BLaER1 (cell line): ENCODE measurements around the gene PPP1R14B.

ENCODE experiments used
- H3K27ac ChIP-seq: shearing (Covaris generic); formaldehyde crosslinking; 2 replicates; pipeline ENCODE4 v1.8.1; 2022
- H3K27me3 ChIP-seq: shearing (Covaris generic); formaldehyde crosslinking; 2 replicates; pipeline ENCODE4 v1.8.1; 2022
- H3K36me3 ChIP-seq: shearing (Covaris generic); formaldehyde crosslinking; 2 replicates; pipeline ENCODE4 v1.8.1; 2022
- H3K4me1 ChIP-seq: shearing (Covaris generic); formaldehyde crosslinking; 2 replicates; pipeline ENCODE4 v1.8.1; 2022
- H3K4me2 ChIP-seq: shearing (Covaris generic); formaldehyde crosslinking; 2 replicates; pipeline ENCODE4 v1.8.1; 2022
- H3K4me3 ChIP-seq: shearing (Covaris generic); formaldehyde crosslinking; 2 replicates; pipeline ENCODE4 v1.8.1; 2022
- H3K9ac ChIP-seq: shearing (Covaris generic); formaldehyde crosslinking; 2 replicates; pipeline ENCODE4 v1.8.1; 2022
- H3K9me3 ChIP-seq: shearing (Covaris generic); formaldehyde crosslinking; 2 replicates; pipeline ENCODE4 v1.8.1; 2022
- H4K20me1 ChIP-seq: shearing (Covaris generic); formaldehyde crosslinking; 2 replicates; pipeline ENCODE4 v1.8.1; 2022
- Cebpa-rat ChIP-seq: shearing (Covaris generic); IDR thresholded peaks from 2 replicates; pipeline ENCODE4 v1.8.1; 2022

Gene PPP1R14B

GRCh38 chr11:64239662-64240434 lies 6.9 kb downstream of the PPP1R14B start:
- peaks cover 52% of the 10 kb centered on the region for H3K36me3 ChIP-seq
- peak overlapping the region; percentile 97 for H3K9ac ChIP-seq
- peaks cover 83% of the 10 kb centered on the region for H3K4me1 ChIP-seq
- peaks cover 45% of the 10 kb centered on the region for H4K20me1 ChIP-seq
- peak overlapping the region; percentile 97 for H3K4me3 ChIP-seq
- TF ChIP-seq Cebpa-rat, result no peak
- H3K4me2 ChIP-seq, result peak overlapping the region; percentile 98
- H3K9me3 ChIP-seq, result no peaks in the 10 kb centered on the region
- peak overlapping the region; percentile 93 for H3K27ac ChIP-seq
- H3K27me3 ChIP-seq, result no peaks in the 10 kb centered on the region

- H3K27ac ChIP-seq, result 0 out of 2 replicates have a peak overlapping the region, but pooled peaks have one; percentile 41
These were observed 7.7 kb downstream of the PPP1R14B start for GRCh38 chr11:64238999-64239398.

GRCh38 chr11:64238076-64238475 lies 8.7 kb downstream of the PPP1R14B start:
- Histone ChIP-seq H3K4me3 (no peak overlapping the region), H3K27ac (peak overlapping the region; percentile 41; the same call in 1 of the 2 replicates), H3K4me2 (peak overlapping the region; percentile 6; the same call in 1 of the 2 replicates)

More at GRCh38 chr11:64238999-64239398, 7.7 kb downstream of the PPP1R14B start:
- Histone ChIP-seq H3K9me3 (no peaks in the 10 kb centered on the region), H3K9ac (peak overlapping the region; percentile 16; the same call in 1 of the 2 replicates), H3K4me2 (0 out of 2 replicates have a peak overlapping the region, but pooled peaks have one; percentile 6), H4K20me1 (peaks cover 37% of the 10 kb centered on the region), H3K4me1 (peaks cover 75% of the 10 kb centered on the region), H3K4me3 (no peak overlapping the region), H3K27me3 (no peaks in the 10 kb centered on the region), H3K36me3 (peaks cover 44% of the 10 kb centered on the region)
- no peak for TF ChIP-seq Cebpa-rat

GRCh38 chr11:64237484-64237951 lies 9.2 kb downstream of the PPP1R14B start:
- Histone ChIP-seq H3K4me1 (peaks cover 75% of the 10 kb centered on the region), H3K4me2 (peak overlapping the region; percentile 6; the same call in 1 of the 2 replicates)

More at GRCh38 chr11:64238076-64238475, 8.7 kb downstream of the PPP1R14B start:
- peak overlapping the region; percentile 50 for H3K9ac ChIP-seq
- no peak for TF ChIP-seq Cebpa-rat
- H3K4me1 ChIP-seq, result peaks cover 75% of the 10 kb centered on the region
- no peaks in the 10 kb centered on the region for H3K27me3 ChIP-seq
- peaks cover 34% of the 10 kb centered on the region for H3K36me3 ChIP-seq
- no peaks in the 10 kb centered on the region for H3K9me3 ChIP-seq
- H4K20me1 ChIP-seq, result peaks cover 28% of the 10 kb centered on the region

GRCh38 chr11:64235437-64236161 lies 11.1 kb downstream of the PPP1R14B start:
- Histone ChIP-seq H4K20me1 (peaks cover 12% of the 10 kb centered on the region), H3K9ac (peak overlapping the region; percentile 76), H3K27me3 (no peaks in the 10 kb centered on the region), H3K4me2 (peak overlapping the region; percentile 95), H3K27ac (no peak overlapping the region), H3K9me3 (no peaks in the 10 kb centered on the region), H3K4me3 (peak overlapping the region; percentile 77), H3K4me1 (peaks cover 87% of the 10 kb centered on the region), H3K36me3 (peaks cover 32% of the 10 kb centered on the region)
- TF ChIP-seq Cebpa-rat, result no peak

More at GRCh38 chr11:64237484-64237951, 9.2 kb downstream of the PPP1R14B start:
- Histone ChIP-seq H3K9ac (0 out of 2 replicates have a peak overlapping the region, but pooled peaks have one; percentile 50), H3K4me3 (no peak overlapping the region), H3K36me3 (peaks cover 32% of the 10 kb centered on the region), H4K20me1 (peaks cover 22% of the 10 kb centered on the region), H3K27ac (peak overlapping the region; percentile 22; the same call in 1 of the 2 replicates), H3K9me3 (no peaks in the 10 kb centered on the region), H3K27me3 (no peaks in the 10 kb centered on the region)
- no peak for TF ChIP-seq Cebpa-rat

GRCh38 chr11:64234647-64235379 lies 11.9 kb downstream of the PPP1R14B start:
- Histone ChIP-seq H3K4me1 (peaks cover 81% of the 10 kb centered on the region), H3K4me3 (peak overlapping the region; percentile 77), H3K27ac (peak overlapping the region; percentile 72; the same call in 1 of the 2 replicates), H3K36me3 (peaks cover 32% of the 10 kb centered on the region), H3K4me2 (peak overlapping the region; percentile 95), H3K9ac (peak overlapping the region; percentile 76), H3K9me3 (no peaks in the 10 kb centered on the region), H4K20me1 (peaks cover 12% of the 10 kb centered on the region), H3K27me3 (no peaks in the 10 kb centered on the region)
- no peak for TF ChIP-seq Cebpa-rat

- no peaks in the 10 kb centered on the region for H3K27me3 ChIP-seq
- TF ChIP-seq Cebpa-rat, result no peak
- no peaks in the 10 kb centered on the region for H3K9me3 ChIP-seq
- peak within 1 kb of the TSS; percentile 77 for H3K4me3 ChIP-seq
- peaks cover 81% of the 10 kb centered on the region for H3K4me1 ChIP-seq
- H4K20me1 ChIP-seq, result peaks cover 12% of the 10 kb centered on the region
- peak within 1 kb of the TSS; percentile 77 for H3K9ac ChIP-seq
- H3K36me3 ChIP-seq, result peaks cover 25% of the 10 kb centered on the region
- H3K27ac ChIP-seq, result peak within 1 kb of the TSS; percentile 76
- H3K4me2 ChIP-seq, result peak within 1 kb of the TSS; percentile 99
These were observed 12.7 kb downstream of the PPP1R14B start, which contains the start of gene VEGFB for GRCh38 chr11:64233913-64234586. Gene VEGFB, plus strand, starts transcription at chr11:64234584. Its CDS starts 250 bp downstream, at chr11:64234834.

- Histone ChIP-seq H3K9ac (no peak overlapping the region), H3K36me3 (peaks cover 14% of the 10 kb centered on the region), H3K27ac (no peak overlapping the region), H3K27me3 (no peaks in the 10 kb centered on the region), H4K20me1 (peaks cover 12% of the 10 kb centered on the region), H3K9me3 (no peaks in the 10 kb centered on the region), H3K4me2 (peak overlapping the region; percentile 99), H3K4me3 (no peak overlapping the region), H3K4me1 (peaks cover 82% of the 10 kb centered on the region)
- no peak for TF ChIP-seq Cebpa-rat
These were observed 13.8 kb downstream of the PPP1R14B start for GRCh38 chr11:64232967-64233315.
